Measurements from ENCODE around the gene WNT5A.

WNT5A gene

DNA sequence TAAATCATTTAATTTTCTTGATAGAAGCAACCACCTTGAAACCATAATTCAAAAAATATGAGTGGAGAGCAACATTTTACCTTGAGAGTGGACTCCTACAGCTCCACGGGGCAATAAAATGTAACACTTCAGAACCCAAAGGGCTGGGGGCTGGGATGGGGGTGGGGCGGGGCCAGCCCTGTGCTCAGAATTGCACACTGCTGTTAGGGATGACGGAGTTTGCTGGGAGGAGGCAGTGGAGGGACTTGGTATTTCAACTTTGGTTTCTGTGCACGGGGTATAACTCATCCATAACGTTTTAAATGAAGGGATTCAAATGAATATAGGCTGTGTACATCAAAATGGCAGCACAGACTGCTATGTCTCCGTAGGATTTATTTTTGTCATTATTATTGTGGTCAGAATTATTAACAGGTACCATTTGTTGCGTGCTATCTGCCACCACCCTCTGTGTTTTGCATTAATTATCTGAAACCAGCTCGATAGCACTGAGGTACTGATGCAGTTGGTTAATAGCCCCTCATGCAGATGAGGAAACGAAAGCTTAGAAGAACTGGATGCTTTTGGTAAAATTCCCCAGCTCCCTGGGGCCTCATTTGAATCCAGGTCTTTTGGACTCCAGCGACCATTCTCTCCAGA lies 29.4 kb upstream of the WNT5A start:
- no peak for TF ChIP-seq SUZ12 (IDR thresholded peaks at IDR 0.05; ENCODE audit: extremely low read depth, insufficient read depth, insufficient read length)
- TF ChIP-seq YY1 (IDR thresholded peaks at IDR 0.05; ENCODE audit: insufficient read depth, insufficient read length): no peak
- Histone ChIP-seq H3K4me3 (ENCODE audit: insufficient read length, low read depth) (no peak overlapping the region), H3K9me3 (ENCODE audit: insufficient read depth, low read length) (no peaks in the 10 kb centered on the region), H3K4me1 (ENCODE audit: insufficient read depth, insufficient read length) (peaks cover 10% of the 10 kb centered on the region), H3K36me3 (ENCODE audit: insufficient read depth, insufficient read length, low read length) (no peaks in the 10 kb centered on the region), H3K27me3 (ENCODE audit: insufficient read depth, insufficient read length) (no peaks in the 10 kb centered on the region), H3K9ac (ENCODE audit: insufficient read length, low read depth) (no peak overlapping the region)
- no peak for DNase-seq (ENCODE audit: low read depth, low spot score)

DNA sequence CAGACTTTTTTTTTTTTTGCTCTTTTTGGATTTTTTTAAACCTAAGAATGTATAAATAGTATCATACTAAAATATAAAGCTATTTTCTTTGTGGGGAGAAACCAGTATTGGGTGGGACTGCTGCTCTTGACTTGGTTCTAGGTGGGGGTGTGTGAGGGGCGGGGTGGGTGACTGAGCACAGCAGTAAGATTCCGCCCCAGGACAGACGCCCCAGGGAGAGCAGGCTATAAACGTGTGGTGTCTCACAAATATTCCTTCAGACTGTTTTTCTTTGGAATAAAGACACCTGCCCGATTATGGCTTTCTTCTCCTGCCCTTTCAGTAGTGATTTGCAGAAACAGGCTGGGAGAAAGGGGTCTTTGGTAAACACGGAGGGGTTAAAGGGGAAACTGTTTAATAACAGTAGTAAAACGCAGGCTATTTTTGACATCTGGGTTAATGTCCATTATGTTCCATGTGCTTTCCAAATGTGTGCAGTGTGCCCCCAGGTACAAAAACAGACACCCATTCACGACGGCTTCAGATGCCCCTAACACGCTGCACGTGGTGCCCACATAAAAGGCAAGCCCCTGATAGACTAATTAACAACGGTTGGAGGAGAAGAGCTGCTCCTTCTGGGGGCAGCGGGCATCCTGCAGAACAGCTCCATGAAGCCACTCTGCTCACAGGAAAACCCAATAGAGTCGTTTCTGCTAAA lies 28.6 kb upstream of the WNT5A start:
- Histone ChIP-seq H3K36me3 (ENCODE audit: insufficient read depth, insufficient read length, low read length) (no peaks in the 10 kb centered on the region), H3K4me3 (ENCODE audit: insufficient read length, low read depth) (no peak overlapping the region), H3K4me1 (ENCODE audit: insufficient read depth, insufficient read length) (peaks cover 5% of the 10 kb centered on the region), H3K9ac (ENCODE audit: insufficient read length, low read depth) (no peak overlapping the region), H3K27me3 (ENCODE audit: insufficient read depth, insufficient read length) (no peaks in the 10 kb centered on the region), H3K9me3 (ENCODE audit: insufficient read depth, low read length) (no peaks in the 10 kb centered on the region)
- DNase-seq (ENCODE audit: low read depth, low spot score): no peak
- TF ChIP-seq SUZ12 (IDR thresholded peaks at IDR 0.05; ENCODE audit: extremely low read depth, insufficient read depth, insufficient read length): no peak
- TF ChIP-seq ZNF274 (IDR thresholded peaks at IDR 0.05; ENCODE audit: low read depth, low read length): no peak
- no peak for TF ChIP-seq YY1 (IDR thresholded peaks at IDR 0.05; ENCODE audit: insufficient read depth, insufficient read length)

DNA sequence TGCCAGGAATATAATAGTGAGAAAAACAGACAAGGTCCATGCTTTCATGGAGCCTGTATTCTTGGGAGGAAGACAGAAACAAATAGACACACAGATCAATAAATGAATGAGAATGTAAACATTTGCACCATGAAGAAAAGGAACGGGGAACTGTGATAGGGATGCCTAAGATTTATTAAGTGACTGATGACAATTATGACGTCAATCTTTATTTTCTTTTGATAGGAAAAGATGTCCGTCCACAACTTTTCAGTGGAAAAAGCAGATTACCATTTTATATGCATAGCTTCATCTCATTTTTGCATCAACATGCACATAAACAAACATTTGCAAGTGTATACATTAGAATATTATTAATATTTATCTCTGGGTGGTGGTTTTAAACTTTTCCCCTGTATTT lies 27.9 kb upstream of the WNT5A start:
- Histone ChIP-seq H3K36me3 (ENCODE audit: insufficient read depth, insufficient read length, low read length) (no peaks in the 10 kb centered on the region), H3K27me3 (ENCODE audit: insufficient read depth, insufficient read length) (no peaks in the 10 kb centered on the region), H3K9ac (ENCODE audit: insufficient read length, low read depth) (no peak overlapping the region), H3K9me3 (ENCODE audit: insufficient read depth, low read length) (no peaks in the 10 kb centered on the region), H3K4me3 (ENCODE audit: insufficient read length, low read depth) (no peak overlapping the region), H3K4me1 (ENCODE audit: insufficient read depth, insufficient read length) (peaks cover 5% of the 10 kb centered on the region)
- TF ChIP-seq YY1 (IDR thresholded peaks at IDR 0.05; ENCODE audit: insufficient read depth, insufficient read length): no peak
- TF ChIP-seq SUZ12 (IDR thresholded peaks at IDR 0.05; ENCODE audit: extremely low read depth, insufficient read depth, insufficient read length): no peak
- no peak for TF ChIP-seq ZNF274 (IDR thresholded peaks at IDR 0.05; ENCODE audit: low read depth, low read length)
- DNase-seq (ENCODE audit: low read depth, low spot score): no peak

DNA sequence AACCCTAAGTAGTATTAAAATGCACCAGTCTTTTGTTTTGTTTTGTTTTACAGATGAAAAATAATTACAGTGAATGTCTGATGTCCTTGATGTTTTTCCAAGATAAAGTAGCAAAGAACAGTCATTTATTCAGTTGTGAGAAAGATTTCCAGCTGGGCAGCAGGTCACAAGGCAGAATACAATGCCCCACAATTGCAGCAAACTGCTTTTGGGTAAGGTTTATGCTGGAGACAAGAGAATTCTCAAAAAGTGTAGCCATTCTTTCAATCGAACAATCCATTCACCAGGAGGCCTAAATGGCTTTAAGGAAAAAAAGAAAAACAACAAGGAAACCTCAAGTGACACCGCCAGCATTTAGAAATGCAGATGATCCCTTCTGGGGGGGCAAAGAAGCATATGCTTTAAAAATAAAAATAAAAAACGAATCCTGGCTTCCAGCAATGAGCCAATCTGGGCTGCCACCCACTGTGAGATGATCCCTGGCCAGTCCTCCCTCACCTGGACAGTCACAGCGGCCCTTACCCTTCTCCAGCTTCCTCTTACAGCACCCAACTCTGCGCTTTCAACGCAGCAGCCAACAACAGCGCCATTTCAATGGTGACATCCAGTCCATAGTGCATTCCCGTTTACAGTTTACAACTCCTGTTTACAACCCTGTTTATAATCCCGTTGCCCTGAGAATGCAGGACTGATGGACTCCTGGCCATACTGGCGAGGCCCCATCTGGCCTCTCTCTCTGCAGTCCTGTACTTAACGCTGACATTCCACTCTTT lies 25.7 kb upstream of the WNT5A start:
- Histone ChIP-seq H3K36me3 (ENCODE audit: insufficient read depth, insufficient read length, low read length) (no peaks in the 10 kb centered on the region), H3K27me3 (ENCODE audit: insufficient read depth, insufficient read length) (no peaks in the 10 kb centered on the region), H3K9me3 (ENCODE audit: insufficient read depth, low read length) (no peaks in the 10 kb centered on the region), H3K9ac (ENCODE audit: insufficient read length, low read depth) (no peak overlapping the region), H3K4me3 (ENCODE audit: insufficient read length, low read depth) (no peak overlapping the region), H3K4me1 (ENCODE audit: insufficient read depth, insufficient read length) (peaks cover 5% of the 10 kb centered on the region)
- DNase-seq (ENCODE audit: low read depth, low spot score): no peak
- no peak for TF ChIP-seq SUZ12 (IDR thresholded peaks at IDR 0.05; ENCODE audit: extremely low read depth, insufficient read depth, insufficient read length)
- no peak for TF ChIP-seq ZNF274 (IDR thresholded peaks at IDR 0.05; ENCODE audit: low read depth, low read length)
- TF ChIP-seq YY1 (IDR thresholded peaks at IDR 0.05; ENCODE audit: insufficient read depth, insufficient read length): no peak

DNA sequence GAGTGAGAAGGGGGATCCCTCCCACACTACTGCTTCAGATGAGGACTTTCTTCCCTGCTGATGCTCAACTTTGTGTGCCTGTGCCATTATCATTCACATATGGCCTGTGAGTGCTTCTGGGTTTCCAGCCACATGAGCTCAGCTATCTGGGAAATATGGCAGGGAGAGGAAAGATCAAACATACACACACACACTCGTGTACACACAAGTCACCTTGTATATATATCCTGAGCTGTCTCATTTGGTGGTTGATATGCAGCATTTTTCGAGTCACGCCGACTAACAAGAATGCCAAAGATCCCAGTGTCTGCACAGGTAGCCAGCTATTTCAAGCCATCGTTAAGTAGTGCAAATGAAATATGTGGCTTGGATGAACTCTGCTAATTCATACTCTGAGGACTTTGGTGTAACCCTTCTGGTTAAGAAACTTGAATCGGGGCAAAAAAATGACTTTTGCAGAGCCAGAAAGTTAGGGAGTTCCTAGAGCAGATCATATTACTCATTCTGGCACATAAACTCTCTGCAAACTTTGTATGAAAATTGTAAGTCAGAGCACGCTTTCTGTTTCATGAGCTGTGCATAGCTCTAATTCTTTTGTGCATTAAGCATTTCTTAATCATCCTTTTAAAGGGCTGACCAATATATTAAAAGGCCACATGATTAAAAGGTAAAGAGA lies 24.9 kb upstream of the WNT5A start:
- no peak for DNase-seq (ENCODE audit: low read depth, low spot score)
- TF ChIP-seq YY1 (IDR thresholded peaks at IDR 0.05; ENCODE audit: insufficient read depth, insufficient read length): no peak
- TF ChIP-seq SUZ12 (IDR thresholded peaks at IDR 0.05; ENCODE audit: extremely low read depth, insufficient read depth, insufficient read length): no peak
- TF ChIP-seq ZNF274 (IDR thresholded peaks at IDR 0.05; ENCODE audit: low read depth, low read length): no peak
- Histone ChIP-seq H3K9ac (ENCODE audit: insufficient read length, low read depth) (no peak overlapping the region), H3K9me3 (ENCODE audit: insufficient read depth, low read length) (no peaks in the 10 kb centered on the region), H3K4me3 (ENCODE audit: insufficient read length, low read depth) (no peak overlapping the region), H3K36me3 (ENCODE audit: insufficient read depth, insufficient read length, low read length) (no peaks in the 10 kb centered on the region), H3K27me3 (ENCODE audit: insufficient read depth, insufficient read length) (no peaks in the 10 kb centered on the region), H3K4me1 (ENCODE audit: insufficient read depth, insufficient read length) (peaks cover 5% of the 10 kb centered on the region)

DNA sequence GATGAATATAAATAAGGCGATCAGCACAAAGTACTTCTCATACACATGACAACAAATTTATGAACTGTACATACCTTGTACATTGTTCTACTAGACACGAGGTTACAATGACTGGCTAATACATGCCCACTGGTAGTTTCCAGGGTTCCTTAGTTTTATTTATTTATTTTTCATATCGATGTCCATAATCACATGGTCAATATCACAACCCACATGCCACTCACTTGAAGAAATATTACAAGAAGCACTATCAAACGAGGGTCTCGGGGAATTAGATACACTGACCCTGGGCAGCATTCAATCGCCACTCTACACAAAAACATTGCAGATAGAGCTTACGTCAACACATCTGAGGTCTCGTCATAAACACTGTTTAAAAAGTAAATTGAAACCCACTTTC lies 21.2 kb upstream of the WNT5A start:
- H3K9me3 ChIP-seq (ENCODE audit: insufficient read depth, low read length): no peaks in the 10 kb centered on the region
- H3K4me3 ChIP-seq (ENCODE audit: insufficient read length, low read depth): no peak overlapping the region
- no peak for DNase-seq (ENCODE audit: low read depth, low spot score)
- TF ChIP-seq YY1 (IDR thresholded peaks at IDR 0.05; ENCODE audit: insufficient read depth, insufficient read length): no peak
- TF ChIP-seq ZNF274 (IDR thresholded peaks at IDR 0.05; ENCODE audit: low read depth, low read length): no peak
- no peak for TF ChIP-seq SUZ12 (IDR thresholded peaks at IDR 0.05; ENCODE audit: extremely low read depth, insufficient read depth, insufficient read length)
- no peaks in the 10 kb centered on the region for H3K36me3 ChIP-seq (ENCODE audit: insufficient read depth, insufficient read length, low read length)
- H3K4me1 ChIP-seq (ENCODE audit: insufficient read depth, insufficient read length): peaks cover 3% of the 10 kb centered on the region
- H3K27me3 ChIP-seq (ENCODE audit: insufficient read depth, insufficient read length): no peaks in the 10 kb centered on the region
- H3K9ac ChIP-seq (ENCODE audit: insufficient read length, low read depth): no peak overlapping the region

All from NT2/D1 (cell line).